Erythroblast (primary cell): ENCODE results near the gene ACOD1.

Experiments used
- DNase-seq, 2 experiments: peaks; one replicate each; lab custom pipeline; 2025; lab: John Stamatoyannopoulos, UW
- GATA1 ChIP-seq: IDR thresholded peaks from 2 replicates; pipeline ENCODE4 v1.6.1; 2011; ENCODE audit warnings: low read depth, mild to moderate bottlenecking, control low read depth, low read length, moderate library complexity
- POLR2A ChIP-seq: IDR thresholded peaks from 2 replicates; pipeline ENCODE4 v1.6.1; 2011; ENCODE audit warnings: mild to moderate bottlenecking, low read length

ACOD1 gene

GRCh38 chr13:76932076-76932475 is 16.2 kb upstream of the ACOD1 start:
- no peak for TF ChIP-seq GATA1
- no peak for TF ChIP-seq POLR2A
- DNase-seq, result no peak

GRCh38 chr13:76934671-76935070 is 13.6 kb upstream of the ACOD1 start:
- no peak for TF ChIP-seq POLR2A
- TF ChIP-seq GATA1, result no peak
- DNase-seq, result no peak

GRCh38 chr13:76936763-76937162 is 11.5 kb upstream of the ACOD1 start:
- TF ChIP-seq GATA1 (no peak), POLR2A (no peak)
- no peak for DNase-seq

- TF ChIP-seq GATA1, result no peak
- no peak for TF ChIP-seq POLR2A
- DNase-seq, result no peak
Measured at GRCh38 chr13:76937281-76937820, 11.0 kb upstream of the ACOD1 start.

- no peak for DNase-seq
- TF ChIP-seq POLR2A (no peak), GATA1 (no peak)
Measured at GRCh38 chr13:76939215-76939614, 9.1 kb upstream of the ACOD1 start.

GRCh38 chr13:76942363-76942762 is 5.9 kb upstream of the ACOD1 start:
- DNase-seq, result no peak
- TF ChIP-seq POLR2A (no peak), GATA1 (no peak)

- no peak for DNase-seq
- TF ChIP-seq POLR2A (no peak), GATA1 (no peak)
Measured at GRCh38 chr13:76943646-76944045, 4.7 kb upstream of the ACOD1 start.

GRCh38 chr13:76944456-76944855 is 3.9 kb upstream of the ACOD1 start:
- TF ChIP-seq POLR2A (no peak), GATA1 (no peak)
- no peak for DNase-seq

- TF ChIP-seq GATA1 (no peak), POLR2A (no peak)
- no peak for DNase-seq
Measured at GRCh38 chr13:76950101-76950500, 1.8 kb downstream of the ACOD1 start.

- DNase-seq, result no peak
- TF ChIP-seq GATA1 (no peak), POLR2A (no peak)
Measured at GRCh38 chr13:76953968-76954367, 5.7 kb downstream of the ACOD1 start.

GRCh38 chr13:76954538-76954937 is 6.2 kb downstream of the ACOD1 start:
- TF ChIP-seq GATA1 (no peak), POLR2A (no peak)
- DNase-seq, result no peak

- DNase-seq, result no peak
Measured at GRCh38 chr13:76955193-76955592, 6.9 kb downstream of the ACOD1 start.

GRCh38 chr13:76955661-76956060 is 7.3 kb downstream of the ACOD1 start:
- no peak for TF ChIP-seq GATA1
- no peak for TF ChIP-seq POLR2A
- DNase-seq, result no peak

More at GRCh38 chr13:76955193-76955592, 6.9 kb downstream of the ACOD1 start:
- no peak for TF ChIP-seq GATA1

GRCh38 chr13:76958841-76959432 is 10.6 kb downstream of the ACOD1 start:
- no peak for TF ChIP-seq GATA1
- TF ChIP-seq POLR2A, result no peak
- no peak for DNase-seq

- DNase-seq, result peak in 1 of 2 experiments; percentile 3
Measured at GRCh38 chr13:76959734-76960133, 11.4 kb downstream of the ACOD1 start.
